Coronary artery (tissue), 2 donors: ENCODE data around the gene ADORA1.

ENCODE experiments used
- DNase-seq: peaks from one replicate; pipeline ENCODE4 v3.0.0-alpha.2; 2017; ENCODE audit warnings: low spot score
- H3K27ac ChIP-seq, 2 donors: fragments of 200-600 bp; sonication (generic); one replicate each; pipeline ENCODE4 v1.5.1; 2016 to 2019
- H3K4me3 ChIP-seq: fragments of 200-600 bp; sonication (generic); 2 replicates; pipeline ENCODE4 v1.5.1; 2016; ENCODE audit warnings: mild to moderate bottlenecking, moderate library complexity
- CTCF ChIP-seq: fragments of 200-600 bp; sonication (generic); IDR thresholded peaks from one replicate; pipeline ENCODE4 v1.5.1; 2019; ENCODE audit warnings: antibody characterized with exemption

Gene ADORA1

GRCh38 chr1:203159844-203160243 is 32.3 kb downstream of the ADORA1 start:
- TF ChIP-seq CTCF: no peak
- no peak for DNase-seq
- Histone ChIP-seq H3K27ac (no peak overlapping the region), H3K4me3 (no peak overlapping the region)

DNA sequence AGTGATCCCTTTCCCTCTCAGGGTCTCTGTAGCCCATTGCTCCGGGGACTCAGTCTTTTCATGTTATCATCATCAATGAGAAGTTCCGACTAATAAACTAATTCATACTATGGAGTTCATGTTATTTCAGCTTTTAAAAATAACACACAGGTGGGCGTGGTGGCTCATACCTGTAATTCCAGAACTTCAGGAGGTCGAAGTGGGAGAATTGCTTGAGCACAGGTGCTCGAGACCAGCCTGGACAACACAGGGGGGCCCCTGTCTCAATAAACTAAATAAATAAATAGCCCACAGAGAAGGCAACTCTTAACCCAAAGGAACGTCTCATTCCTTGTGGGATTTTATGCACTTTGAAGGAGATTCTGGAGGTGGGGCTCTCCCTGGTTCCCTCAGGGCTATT is 33.6 kb downstream of the ADORA1 start:
- H3K27ac ChIP-seq: no peak overlapping the region

GRCh38 chr1:203161703-203162102 is 34.2 kb downstream of the ADORA1 start:
- DNase-seq: no peak
- no peak overlapping the region for H3K27ac ChIP-seq
- no peak for TF ChIP-seq CTCF
- H3K4me3 ChIP-seq: no peak overlapping the region

More for the DNA sequence above, 33.6 kb downstream of the ADORA1 start:
- TF ChIP-seq CTCF: no peak
- DNase-seq: no peak
- H3K4me3 ChIP-seq: no peak overlapping the region

GRCh38 chr1:203162403-203162802 is 34.9 kb downstream of the ADORA1 start:
- no peak overlapping the region for H3K27ac ChIP-seq

DNA sequence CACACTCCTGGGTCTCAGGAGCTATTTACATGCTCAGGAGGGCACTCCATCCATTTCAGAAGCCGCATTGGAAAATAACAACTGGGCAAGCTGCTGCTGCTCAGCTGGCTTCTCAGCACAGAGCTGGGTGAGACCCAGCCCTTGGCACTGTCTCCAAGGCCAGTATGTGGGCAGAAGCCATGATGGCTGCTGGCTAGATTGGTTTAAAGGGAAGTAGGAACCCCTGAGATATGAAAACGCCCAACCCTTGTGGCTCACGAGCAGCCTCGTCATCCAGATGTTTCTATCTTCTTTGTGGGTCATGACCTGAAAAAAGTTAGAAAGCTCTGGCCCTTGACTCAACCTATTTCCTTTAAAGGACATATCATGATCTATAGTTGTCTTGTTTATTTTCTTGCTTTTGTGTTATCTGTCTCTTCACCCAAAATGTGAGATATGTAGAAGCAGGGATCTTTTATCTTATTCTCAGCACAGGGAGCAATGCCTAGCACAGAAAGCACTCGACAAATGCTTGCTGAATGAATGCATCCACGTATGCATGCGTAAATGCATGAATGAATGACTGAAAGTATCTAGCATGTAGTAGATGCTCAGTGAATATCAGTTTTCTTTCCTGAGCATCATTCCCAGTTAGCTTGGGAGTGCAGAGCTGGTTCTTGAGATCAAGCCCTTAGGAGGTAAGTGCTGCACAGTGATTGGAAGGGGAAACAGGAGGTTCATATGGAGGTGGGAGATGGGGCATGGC is 36.5 kb downstream of the ADORA1 start:
- no peak for TF ChIP-seq CTCF
- H3K27ac ChIP-seq: no peak overlapping the region
- DNase-seq: no peak
- H3K4me3 ChIP-seq: no peak overlapping the region

More at GRCh38 chr1:203162403-203162802, 34.9 kb downstream of the ADORA1 start:
- H3K4me3 ChIP-seq: no peak overlapping the region
- TF ChIP-seq CTCF: no peak
- no peak for DNase-seq

GRCh38 chr1:203165101-203165799 is 37.7 kb downstream of the ADORA1 start:
- no peak for DNase-seq
- no peak for TF ChIP-seq CTCF
- Histone ChIP-seq H3K27ac (no peak overlapping the region), H3K4me3 (no peak overlapping the region)

DNA sequence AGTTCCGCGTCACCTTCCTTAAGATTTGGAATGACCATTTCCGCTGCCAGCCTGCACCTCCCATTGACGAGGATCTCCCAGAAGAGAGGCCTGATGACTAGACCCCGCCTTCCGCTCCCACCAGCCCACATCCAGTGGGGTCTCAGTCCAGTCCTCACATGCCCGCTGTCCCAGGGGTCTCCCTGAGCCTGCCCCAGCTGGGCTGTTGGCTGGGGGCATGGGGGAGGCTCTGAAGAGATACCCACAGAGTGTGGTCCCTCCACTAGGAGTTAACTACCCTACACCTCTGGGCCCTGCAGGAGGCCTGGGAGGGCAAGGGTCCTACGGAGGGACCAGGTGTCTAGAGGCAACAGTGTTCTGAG is 38.3 kb downstream of the ADORA1 start:
- H3K4me3 ChIP-seq: no peak overlapping the region
- no peak for TF ChIP-seq CTCF
- no peak overlapping the region for H3K27ac ChIP-seq
- DNase-seq: no peak
